GM12873 (cell line): Measurements from ENCODE around the gene ZNF234.

ENCODE experiments used
- TF ChIP-seq, protein P1 (sequence below): IDR thresholded peaks from 2 replicates; pipeline ENCODE4 v1.5.1; 2012; ENCODE audit warnings: low read depth, mild to moderate bottlenecking, moderate library complexity, low read length, control low read depth; ENCODE audit not compliant: insufficient read depth; ENCODE audit errors: missing control alignments

Gene ZNF234

DNA sequence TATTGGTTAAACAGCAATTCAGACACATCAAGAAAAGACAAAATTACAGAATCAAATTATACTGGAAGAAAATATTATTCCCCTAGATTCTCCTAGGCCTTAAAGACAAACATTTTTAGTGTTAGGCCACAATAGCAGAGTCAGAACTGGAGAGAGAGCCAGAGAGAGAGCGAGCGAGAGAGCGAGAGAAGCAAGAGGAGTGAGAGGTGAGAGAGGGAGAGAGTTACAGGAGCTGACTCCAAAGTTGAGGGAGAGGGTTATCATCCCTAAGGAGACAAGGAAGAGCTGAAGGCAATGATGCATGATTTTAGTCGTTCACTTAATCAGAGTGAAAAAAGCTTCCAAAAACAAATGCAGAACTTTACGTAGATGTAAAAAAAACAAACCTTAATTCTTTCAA, 50.8 kb downstream of the ZNF234 start:
- TF ChIP-seq, protein P1, sequence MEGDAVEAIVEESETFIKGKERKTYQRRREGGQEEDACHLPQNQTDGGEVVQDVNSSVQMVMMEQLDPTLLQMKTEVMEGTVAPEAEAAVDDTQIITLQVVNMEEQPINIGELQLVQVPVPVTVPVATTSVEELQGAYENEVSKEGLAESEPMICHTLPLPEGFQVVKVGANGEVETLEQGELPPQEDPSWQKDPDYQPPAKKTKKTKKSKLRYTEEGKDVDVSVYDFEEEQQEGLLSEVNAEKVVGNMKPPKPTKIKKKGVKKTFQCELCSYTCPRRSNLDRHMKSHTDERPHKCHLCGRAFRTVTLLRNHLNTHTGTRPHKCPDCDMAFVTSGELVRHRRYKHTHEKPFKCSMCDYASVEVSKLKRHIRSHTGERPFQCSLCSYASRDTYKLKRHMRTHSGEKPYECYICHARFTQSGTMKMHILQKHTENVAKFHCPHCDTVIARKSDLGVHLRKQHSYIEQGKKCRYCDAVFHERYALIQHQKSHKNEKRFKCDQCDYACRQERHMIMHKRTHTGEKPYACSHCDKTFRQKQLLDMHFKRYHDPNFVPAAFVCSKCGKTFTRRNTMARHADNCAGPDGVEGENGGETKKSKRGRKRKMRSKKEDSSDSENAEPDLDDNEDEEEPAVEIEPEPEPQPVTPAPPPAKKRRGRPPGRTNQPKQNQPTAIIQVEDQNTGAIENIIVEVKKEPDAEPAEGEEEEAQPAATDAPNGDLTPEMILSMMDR = no peak

DNA sequence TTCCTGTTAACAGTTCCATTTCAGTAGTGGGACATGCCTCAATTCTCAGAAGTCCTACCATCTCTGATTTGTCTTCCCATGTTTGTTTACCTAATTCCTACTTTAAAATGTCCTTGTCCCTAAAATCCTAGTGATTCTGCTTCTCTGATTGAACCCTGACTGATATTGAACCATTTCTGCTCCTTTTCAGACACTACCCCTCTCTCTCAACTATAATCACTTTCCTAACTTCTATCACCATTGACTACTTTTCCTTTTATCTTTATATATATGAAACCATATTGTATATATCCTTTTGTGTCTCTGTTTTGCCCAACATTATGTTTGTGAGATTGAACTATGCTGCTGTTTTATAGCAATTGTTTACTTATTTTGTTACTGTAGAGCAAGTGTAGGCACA, 55.4 kb downstream of the ZNF234 start:
- TF ChIP-seq, protein P1 = no peak

DNA sequence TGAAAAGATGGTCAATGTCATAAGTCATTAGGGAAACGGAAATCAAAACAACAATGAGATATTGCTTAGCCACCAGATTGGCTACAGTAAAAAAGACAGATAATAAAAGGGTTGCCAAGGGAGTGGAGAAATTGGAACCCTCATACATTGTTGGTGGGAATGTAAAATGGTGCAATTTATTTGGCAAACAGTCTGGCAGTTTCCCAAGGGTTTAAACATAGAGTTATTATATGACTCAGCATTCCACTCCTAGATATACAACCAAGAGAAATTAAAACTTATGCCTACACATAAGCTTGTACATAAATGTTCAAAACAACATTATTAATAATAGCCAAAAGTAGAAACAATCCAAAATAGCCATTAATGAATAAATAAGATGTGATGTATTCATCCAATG, 61.1 kb downstream of the ZNF234 start:
- TF ChIP-seq, protein P1 = no peak

DNA sequence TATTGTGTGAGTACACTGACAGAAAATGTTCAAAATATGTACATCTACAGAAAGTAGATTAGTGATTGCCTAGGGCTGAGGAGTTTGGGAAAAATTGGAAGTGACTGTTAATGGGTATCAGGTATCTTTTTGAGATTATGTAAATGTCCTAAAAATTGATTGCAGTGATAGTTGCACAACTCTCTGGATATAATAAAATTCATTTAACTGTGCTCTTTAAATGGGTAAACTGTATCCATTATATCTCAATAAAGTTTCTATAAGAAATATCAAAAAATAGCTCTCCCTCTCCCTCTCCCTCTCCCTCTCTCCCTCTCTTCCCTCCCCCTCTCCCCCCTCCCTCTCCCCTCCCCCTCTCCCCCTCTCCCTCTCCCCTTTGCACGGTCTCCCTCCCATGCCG, 61.6 kb downstream of the ZNF234 start:
- TF ChIP-seq, protein P1 = no peak

DNA sequence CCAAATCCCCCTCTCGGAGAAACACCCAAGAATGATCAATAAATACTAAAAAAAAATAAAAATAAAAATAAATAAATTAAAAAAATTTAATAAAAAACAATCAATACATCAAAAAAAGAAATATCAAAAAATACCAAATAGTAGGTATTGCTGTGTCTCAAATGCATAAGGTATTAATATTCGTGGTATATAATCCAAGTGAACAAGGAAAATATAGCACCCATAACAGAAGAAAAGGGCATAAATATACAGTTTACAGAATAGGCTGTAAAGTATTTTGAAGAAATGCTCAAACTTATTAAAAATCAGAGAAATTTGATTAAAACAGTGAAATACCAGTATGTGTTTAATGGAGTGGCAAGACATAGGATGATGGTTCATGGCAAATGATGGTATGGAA, 63.4 kb downstream of the ZNF234 start:
- TF ChIP-seq, protein P1 = no peak

DNA sequence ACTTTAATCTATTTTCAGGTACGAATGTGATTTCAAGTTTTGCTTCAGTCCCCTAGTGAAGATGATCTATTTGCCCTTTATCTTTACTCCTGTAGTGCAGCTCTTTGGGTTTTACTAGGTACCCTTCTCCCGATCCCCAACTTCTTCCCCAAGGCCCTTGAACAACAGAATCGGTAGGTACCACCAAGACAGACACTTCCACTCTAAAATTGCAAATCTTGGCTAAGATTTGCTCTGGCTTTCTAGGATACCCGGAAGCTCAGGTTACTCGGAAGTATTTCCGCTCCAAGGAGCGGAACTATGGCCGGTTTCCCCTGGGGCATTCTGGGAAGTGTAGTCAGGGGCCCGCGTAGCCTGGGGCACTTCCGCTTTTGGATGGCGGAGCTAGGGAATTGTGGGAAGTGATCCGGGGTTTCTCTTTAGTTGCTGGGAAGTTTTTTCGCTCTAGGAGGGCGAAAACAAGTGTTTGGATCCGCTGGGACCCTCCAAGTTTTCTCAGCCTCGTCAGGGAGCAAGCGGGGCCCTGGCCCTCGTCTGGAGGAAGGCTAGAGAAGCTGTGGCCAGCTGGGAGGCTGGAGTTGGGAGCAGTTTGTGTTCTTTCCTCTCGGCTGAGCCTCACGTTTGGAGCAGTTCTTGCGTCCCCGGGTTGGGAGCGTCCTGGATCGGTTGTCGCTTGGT, 65.9 kb downstream of the ZNF234 start:
- TF ChIP-seq, protein P1 = no peak
